Breast epithelium (tissue), 4 donors: ENCODE data around the gene IGF2. TPM values are rescaled to one million over a fixed set of nuclear protein-coding genes. Genes with fewer than 3 reads are reported as not detected.

Experiments
- DNase-seq, 2 donors: peaks; one replicate each; pipeline ENCODE4 v3.0.0-alpha.2; 2019; ENCODE audit warnings: low spot score in 2 of 2
- H3K27ac ChIP-seq, 2 donors: fragments of 200-600 bp; sonication (generic) in 1 of 2; one replicate each; pipeline ENCODE4 v1.5.1; 2016 to 2019; ENCODE audit warnings: mild to moderate bottlenecking in 1 of 2
- H3K27me3 ChIP-seq, 2 donors: fragments of 200-600 bp; sonication (generic) in 1 of 2; one replicate each; pipeline versions ENCODE4 v1.5.1 to v1.6.0; 2017 to 2019; ENCODE audit warnings: control low read depth in 1 of 2, mild to moderate bottlenecking in 1 of 2
- H3K36me3 ChIP-seq: fragments of 200-600 bp; one replicate; pipeline ENCODE4 v1.5.1; 2019
- H3K4me1 ChIP-seq, 2 donors: fragments of 200-600 bp; sonication (generic); one replicate each; pipeline ENCODE4 v1.5.1; 2016 to 2019; ENCODE audit warnings: control low read depth in 1 of 2
- H3K4me3 ChIP-seq, 3 donors: fragments of 200-600 bp; sonication (generic); 1 replicate in 2 of 3; 2 replicates in 1 of 3; pipeline ENCODE4 v1.5.1; 2016 to 2019; ENCODE audit warnings: mild to moderate bottlenecking in 3 of 3, moderate library complexity in 2 of 3
- H3K9me3 ChIP-seq, 2 donors: fragments of 200-600 bp; sonication (generic) in 1 of 2; one replicate each; pipeline ENCODE4 v1.5.1; 2016 to 2019; ENCODE audit warnings: control low read depth in 1 of 2
- POLR2A ChIP-seq: fragments of 450-650 bp; IDR thresholded peaks from one replicate; pipeline ENCODE4 v1.6.1; 2016; ENCODE audit warnings: antibody characterized with exemption, mild to moderate bottlenecking, moderate library complexity
- POLR2AphosphoS5 ChIP-seq, 3 donors: sonication (generic); formaldehyde crosslinking; IDR thresholded peaks; one replicate each; pipeline ENCODE4 v1.6.1; 2017; ENCODE audit warnings: antibody characterized with exemption in 3 of 3
- intact Hi-C: fragments of 100-400 bp; cut with DNase I; formaldehyde crosslinking; loops from one replicate; pipeline ENCODE4 v1.15.1; 2023; ENCODE audit warnings: low total_unique reads
- total RNA-seq, 3 donors: library from RNA; depleted of rRNA; stranded (reverse); fragments of >200 nt; gene quantifications; one replicate each; pipeline ENCODE4 v1.1.0, GENCODE V29; 2016
- TF ChIP-seq, protein P1 (sequence below), 3 donors: fragments of 450-650 bp; IDR thresholded peaks; one replicate each; pipeline ENCODE4 v1.5.1; 2016 to 2017; ENCODE audit warnings: antibody characterized with exemption in 3 of 3, mild to moderate bottlenecking in 3 of 3, moderate library complexity in 3 of 3

The IGF2 gene
- total RNA-seq, 3 donors from 2014 or later = 13.6 to 65.7 (median 65.2) TPM

DNA sequence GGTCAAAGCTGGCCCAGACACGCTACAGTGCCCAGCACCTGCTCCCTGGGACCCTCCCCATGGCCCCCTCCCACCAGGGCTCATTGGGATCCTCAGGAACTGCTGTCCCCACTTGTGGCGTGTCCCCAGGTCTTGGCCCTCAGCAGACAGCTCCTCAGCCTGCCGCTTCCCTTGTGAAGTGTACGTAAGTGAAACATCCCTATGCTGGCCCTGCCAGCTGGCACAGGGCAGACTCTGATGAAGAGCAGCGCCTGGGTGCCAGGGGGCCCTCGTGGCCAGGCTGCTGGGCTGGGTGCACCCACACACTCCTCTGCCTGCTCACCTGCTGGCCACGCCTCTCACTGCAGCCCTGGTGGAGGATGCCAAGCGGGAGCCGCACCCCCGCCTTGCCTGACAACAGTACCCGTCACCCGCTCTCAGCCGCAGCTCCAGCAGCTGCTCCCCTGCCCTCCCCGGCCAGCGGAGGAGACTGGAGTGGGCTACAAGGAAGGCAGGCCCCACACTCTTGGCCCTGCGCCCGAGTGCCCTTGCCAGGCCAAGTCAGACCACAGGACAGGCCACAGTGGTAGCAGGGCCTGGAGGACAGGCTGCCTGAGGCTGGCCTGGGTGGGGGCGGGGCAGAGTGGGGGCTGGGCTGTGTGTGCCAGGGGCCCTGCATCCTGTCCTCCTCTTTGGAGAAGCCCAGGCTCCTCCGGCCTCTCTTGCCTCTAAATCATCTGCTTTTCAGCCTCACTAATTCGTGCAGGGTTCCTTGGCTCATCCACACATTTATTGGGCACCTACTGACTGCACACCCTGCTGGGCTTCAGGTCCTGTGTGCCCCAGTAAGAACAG lies 39.5 kb downstream of the IGF2 start:
- no peaks in the 10 kb centered on the region for H3K4me1 ChIP-seq
- TF ChIP-seq, protein P1, sequence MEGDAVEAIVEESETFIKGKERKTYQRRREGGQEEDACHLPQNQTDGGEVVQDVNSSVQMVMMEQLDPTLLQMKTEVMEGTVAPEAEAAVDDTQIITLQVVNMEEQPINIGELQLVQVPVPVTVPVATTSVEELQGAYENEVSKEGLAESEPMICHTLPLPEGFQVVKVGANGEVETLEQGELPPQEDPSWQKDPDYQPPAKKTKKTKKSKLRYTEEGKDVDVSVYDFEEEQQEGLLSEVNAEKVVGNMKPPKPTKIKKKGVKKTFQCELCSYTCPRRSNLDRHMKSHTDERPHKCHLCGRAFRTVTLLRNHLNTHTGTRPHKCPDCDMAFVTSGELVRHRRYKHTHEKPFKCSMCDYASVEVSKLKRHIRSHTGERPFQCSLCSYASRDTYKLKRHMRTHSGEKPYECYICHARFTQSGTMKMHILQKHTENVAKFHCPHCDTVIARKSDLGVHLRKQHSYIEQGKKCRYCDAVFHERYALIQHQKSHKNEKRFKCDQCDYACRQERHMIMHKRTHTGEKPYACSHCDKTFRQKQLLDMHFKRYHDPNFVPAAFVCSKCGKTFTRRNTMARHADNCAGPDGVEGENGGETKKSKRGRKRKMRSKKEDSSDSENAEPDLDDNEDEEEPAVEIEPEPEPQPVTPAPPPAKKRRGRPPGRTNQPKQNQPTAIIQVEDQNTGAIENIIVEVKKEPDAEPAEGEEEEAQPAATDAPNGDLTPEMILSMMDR (IDR thresholded peaks at IDR 0.05) = peak in 1 of 3 donors; percentile 37
- TF ChIP-seq POLR2AphosphoS5 (IDR thresholded peaks at IDR 0.05) = no peak
- no peak overlapping the region for H3K27ac ChIP-seq
- H3K27me3 ChIP-seq = peaks cover 0 to 38% of the 10 kb centered on the region in 2 donors
- H3K36me3 ChIP-seq = no peaks in the 10 kb centered on the region
- H3K9me3 ChIP-seq = no peaks in the 10 kb centered on the region
- H3K4me3 ChIP-seq = no peak overlapping the region
- DNase-seq = peak; percentile 50 to 63
- intact Hi-C loops = no loop called here

DNA sequence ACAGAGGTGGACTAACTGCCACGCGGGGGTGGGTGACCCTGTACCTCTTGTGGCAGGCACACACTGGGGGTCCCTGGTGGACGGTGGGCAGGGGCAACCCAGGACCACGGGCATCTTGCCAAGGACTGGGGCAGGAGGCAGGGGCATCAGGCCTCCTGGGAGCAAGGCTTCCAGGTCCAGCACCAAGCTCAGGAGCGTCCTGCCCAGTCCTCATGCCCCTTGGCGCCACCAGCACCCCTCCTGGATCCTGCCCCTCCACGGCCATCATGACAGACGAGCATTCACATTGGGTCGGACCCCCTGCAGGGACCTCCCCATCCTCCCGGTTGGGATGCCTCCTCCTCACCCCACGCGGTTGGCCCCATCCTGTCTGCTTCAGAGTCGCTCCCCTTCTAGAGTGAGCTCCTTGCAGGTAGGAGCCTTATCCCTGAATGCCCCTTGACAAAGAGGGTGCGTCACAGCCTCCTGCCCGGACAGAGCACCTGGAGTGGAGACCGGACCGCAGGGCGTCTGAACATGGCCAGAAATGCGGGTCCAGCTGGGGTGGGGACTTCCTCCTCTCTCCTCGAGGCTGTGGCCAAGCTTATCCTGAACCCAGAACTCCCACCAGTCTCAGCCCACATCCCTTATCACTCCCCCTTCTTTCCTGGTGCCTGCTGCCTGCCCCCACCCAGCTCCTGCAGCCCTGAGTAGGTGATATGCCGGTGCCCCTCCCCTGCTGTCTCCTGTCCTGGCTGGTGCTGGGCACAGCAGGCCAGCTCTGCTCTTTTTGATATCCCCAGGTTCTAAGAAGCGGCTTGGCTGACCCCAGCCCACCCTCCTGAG lies 40.3 kb downstream of the IGF2 start:
- Histone ChIP-seq H3K4me3 (no peak overlapping the region), H3K27me3 (peaks cover 0 to 38% of the 10 kb centered on the region in 2 donors), H3K4me1 (peaks cover 0 to 4% of the 10 kb centered on the region in 2 donors), H3K36me3 (no peaks in the 10 kb centered on the region), H3K27ac (no peak overlapping the region), H3K9me3 (no peaks in the 10 kb centered on the region)
- DNase-seq = peak in 1 of 2 donors; percentile 46
- TF ChIP-seq POLR2A (no peak), POLR2AphosphoS5 (IDR thresholded peaks at IDR 0.05) (no peak)
- TF ChIP-seq, protein P1 (IDR thresholded peaks at IDR 0.05) = no peak
- intact Hi-C loops = no loop called here

DNA sequence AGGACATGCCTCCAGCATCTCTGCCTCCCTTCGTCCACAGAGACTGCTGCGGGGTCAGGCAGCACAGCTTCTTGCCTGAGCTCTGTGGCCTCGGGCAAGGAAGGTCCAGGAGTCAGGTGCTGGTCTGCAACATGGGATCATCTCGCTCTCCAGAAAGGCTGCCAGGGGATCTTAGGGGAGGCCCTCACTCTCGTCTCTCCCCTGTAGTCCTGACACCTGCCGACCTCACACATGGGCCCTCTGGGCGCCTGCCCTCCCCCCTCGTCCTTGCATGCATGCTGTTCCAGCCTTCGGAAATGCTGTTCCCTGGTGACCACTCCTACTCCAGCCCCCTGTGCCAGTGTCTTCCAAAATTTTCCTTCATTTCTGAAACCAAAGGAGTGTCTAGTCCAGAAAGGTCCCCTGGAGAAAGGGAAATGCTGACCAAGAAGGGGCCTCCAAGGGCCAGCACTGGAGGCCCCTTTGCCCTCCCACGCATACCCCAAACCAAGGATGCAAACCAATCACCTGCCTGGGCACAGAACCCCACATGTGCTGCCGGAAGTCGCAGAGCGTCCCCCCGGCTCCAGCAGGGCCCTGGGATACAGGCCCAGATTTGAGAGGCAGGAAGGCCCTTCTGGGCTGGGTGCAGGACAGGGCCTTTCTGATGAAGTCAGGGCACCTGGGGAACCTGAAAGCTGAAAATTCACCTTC lies 41.0 kb downstream of the IGF2 start:
- intact Hi-C loops = no loop called here
- Histone ChIP-seq H3K4me3 (no peak overlapping the region), H3K4me1 (peaks cover 0 to 4% of the 10 kb centered on the region in 2 donors), H3K36me3 (no peaks in the 10 kb centered on the region), H3K9me3 (no peaks in the 10 kb centered on the region), H3K27me3 (peaks cover 0 to 38% of the 10 kb centered on the region in 2 donors), H3K27ac (peak overlapping the region in 1 of 2 donors; percentile 89)
- TF ChIP-seq POLR2A (no peak), POLR2AphosphoS5 (IDR thresholded peaks at IDR 0.05) (no peak)
- TF ChIP-seq, protein P1 (IDR thresholded peaks at IDR 0.05) = no peak
- peak in 1 of 2 donors; percentile 47 for DNase-seq

DNA sequence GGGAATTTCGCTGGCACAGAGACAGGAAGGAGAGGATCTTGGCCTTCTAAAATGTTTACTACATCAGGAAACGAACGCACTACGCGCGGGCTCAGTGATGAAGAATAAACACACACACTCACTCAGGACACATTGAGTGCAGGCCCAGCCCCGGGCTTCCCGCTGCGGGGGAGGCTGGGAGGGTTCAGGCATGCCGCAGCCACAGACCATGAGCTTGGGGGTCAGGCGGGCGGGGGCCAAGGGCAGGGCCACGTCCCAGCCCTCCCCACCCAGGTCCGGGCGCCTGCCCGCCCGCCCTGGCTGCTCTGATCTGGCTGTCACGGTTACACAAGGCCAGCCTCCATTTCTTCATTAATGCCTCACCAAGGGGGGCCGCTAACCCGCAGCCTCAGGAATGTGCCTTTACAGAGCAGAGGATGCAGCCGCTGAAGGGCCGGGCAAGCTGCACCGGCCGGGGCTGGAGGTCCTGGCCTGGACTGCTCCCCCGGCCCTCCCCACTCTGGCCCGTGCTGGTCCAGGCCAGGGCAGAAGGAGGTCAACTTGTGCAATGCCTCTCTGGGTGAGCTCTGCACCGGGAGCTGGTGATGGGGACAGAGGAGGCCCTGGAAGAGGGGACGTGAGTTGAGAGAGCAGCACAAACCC lies 41.7 kb downstream of the IGF2 start:
- intact Hi-C loops = no loop called here
- no peaks in the 10 kb centered on the region for H3K36me3 ChIP-seq
- peak overlapping the region; percentile 25 to 89 for H3K27ac ChIP-seq
- H3K4me3 ChIP-seq = peak overlapping the region in 1 of 3 donors; percentile 23
- H3K9me3 ChIP-seq = no peaks in the 10 kb centered on the region
- DNase-seq = peak in 1 of 2 donors; percentile 55
- peaks cover 0 to 39% of the 10 kb centered on the region in 2 donors for H3K27me3 ChIP-seq
- peaks cover 4% of the 10 kb centered on the region in 2 donors for H3K4me1 ChIP-seq
- TF ChIP-seq, protein P1 (IDR thresholded peaks at IDR 0.05) = no peak
- no peak for TF ChIP-seq POLR2A
- no peak for TF ChIP-seq POLR2AphosphoS5 (IDR thresholded peaks at IDR 0.05)
